HG03025 (cell line): Measurements from ENCODE around the gene HDHD3.
"Not testable (repeated sequence)": the region's sequence is repeated elsewhere in the genome, so short reads cannot be mapped to it uniquely, and the experiment has no call there.

Experiments used
- ATAC-seq: cut with Tn5 transposase; IDR thresholded peaks from one replicate; pipeline ENCODE4 v1.9.1; 2021; ENCODE audit warnings: mild to moderate bottlenecking, moderate library complexity; ENCODE audit not compliant: unreplicated experiment, low FRiP score

Gene HDHD3

DNA sequence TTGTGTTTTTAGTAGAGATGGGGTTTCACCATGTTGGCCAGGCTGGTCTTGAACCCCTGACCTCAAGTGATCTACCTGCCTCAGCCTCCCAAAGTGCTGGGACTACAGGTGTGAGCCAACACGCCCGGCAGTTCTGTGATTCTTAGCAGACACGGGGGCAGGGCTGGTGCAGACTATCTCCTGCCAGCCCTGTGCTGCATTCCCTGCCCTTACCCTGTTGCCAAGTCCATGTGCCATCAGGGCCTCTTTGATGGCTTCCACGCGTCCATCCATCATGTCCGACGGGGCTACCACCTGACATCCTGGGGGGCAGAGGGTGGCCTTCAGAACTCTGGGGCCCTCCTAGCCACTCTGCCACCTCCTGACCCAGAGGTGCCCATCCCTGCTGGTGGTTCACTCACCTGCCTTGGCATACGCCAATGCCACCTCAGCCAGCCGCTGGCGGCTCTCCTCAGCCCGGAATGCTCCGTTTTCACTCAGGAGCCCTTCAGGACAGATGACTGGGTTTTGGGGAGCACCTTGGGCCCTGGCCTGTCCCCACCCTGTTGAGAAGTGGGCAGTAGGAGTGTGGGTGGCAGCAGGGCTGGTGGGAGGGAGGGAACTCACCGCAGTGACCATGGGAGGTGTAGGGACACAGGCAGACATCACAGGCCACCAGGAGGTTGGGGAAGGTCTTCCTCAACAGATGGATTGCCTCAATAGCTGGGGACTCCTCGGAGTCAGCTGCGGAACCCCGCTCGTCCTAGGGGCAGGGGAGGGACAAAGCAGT lies 13.6 kb upstream of the HDHD3 start:
- no peak for ATAC-seq

DNA sequence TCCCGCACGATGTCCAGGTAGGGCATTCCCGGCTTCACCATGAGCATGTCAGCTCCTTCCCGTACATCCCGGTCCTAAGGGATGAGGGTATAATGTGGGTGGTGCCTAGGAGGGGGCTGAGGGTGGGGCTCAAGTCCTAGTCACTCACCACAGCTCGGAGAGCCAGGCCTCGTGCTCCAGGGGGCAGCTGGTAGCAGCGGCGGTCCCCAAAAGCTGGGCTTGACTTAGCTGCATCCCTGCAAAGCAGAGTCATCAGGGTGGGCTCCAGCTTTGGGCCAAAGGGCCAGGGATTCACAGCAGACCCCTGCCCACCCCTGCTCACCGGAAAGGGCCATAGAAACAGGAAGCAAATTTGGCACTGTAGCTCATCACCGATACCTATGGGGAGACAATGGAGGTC lies 12.7 kb upstream of the HDHD3 start:
- no peak for ATAC-seq

DNA sequence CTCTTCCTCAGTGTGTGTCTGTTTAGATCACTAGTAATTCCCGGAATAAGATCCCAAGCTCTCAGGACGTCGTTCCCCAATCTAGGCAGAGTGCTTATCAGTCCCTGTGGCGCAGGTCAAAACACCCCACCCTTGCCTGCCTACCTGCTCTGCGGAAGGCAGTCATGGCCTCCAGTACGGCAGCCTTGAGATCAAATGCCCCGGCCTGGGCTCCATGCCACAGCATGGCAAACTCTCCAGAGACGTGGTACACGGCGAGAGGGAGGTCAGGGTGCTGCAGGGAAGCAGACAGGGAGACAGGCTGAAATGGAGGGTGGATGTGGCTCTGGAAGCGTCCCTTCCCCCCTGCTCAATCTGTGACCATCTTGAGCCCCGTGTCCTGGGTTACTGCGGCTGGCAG lies 12.0 kb upstream of the HDHD3 start:
- ATAC-seq: no peak

DNA sequence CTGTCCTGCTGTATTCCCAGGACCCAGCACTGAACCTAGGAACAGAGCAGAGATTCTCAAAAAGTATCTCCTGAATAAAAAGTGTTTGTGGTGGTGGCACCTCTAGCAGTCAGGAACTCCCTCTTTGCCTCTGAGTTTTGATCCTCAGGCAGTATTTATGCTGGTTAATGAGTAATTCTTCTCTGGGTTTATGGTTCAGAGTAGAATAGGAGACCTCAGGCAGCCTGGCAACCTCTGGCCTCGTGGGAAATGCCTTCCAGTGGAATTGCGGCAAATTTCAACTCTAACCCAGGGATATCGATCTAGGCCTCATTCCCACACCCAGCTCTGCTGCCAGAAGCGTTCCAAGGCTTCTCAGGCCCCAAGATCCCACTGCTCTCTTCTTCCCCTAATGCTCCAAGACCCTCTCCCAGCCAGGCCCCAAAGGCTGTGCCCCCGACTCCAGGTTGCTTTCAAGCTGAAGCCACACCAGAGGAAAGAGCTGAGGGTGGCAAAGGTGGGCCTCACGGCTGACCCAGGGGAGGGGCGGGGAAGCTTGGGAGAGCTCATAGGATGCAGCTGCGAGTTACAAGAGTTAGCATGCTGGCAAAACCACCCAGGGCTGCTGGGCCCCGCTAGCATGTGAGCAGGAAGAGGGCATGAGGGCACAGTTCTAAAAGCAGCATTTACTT lies 10.9 kb upstream of the HDHD3 start:
- no peak for ATAC-seq

DNA sequence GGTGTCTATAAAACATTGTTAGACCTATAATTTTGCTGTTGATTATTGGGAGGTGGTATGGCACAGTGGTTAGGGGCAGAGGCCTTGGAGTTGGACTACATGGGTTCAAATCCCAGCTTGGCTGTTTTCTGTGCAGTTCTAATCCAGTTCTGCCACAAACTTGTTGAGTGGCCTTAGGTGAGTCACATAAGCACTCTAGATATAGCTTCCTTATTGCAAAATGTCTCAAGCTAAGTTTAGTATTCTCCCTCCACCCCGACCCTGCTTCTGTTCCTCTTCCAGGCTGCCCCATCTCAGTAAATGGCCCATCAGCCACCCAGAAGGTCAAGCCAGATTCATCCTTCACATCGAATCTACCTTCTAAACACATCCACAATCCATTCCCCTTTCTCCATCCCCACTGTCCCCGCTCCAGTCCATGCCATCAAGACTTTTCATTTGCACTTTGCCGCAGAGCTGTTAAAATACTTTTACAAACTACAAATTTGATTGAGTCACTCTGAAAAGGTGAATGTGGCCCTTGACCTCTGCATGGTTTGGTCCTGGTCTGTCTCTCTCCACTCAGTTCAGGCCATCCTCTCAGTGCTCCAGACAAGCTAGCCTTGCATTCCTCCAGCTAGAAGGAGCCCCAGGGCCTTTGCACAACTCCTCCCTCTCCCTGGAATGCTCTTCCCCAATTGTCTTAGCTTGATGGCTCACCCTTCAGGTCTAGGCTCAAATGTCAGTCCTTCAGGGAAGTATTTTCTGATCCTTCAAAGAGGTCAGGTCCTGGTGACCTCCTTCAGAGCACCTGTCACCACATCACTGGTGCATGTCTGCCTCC lies 10.0 kb upstream of the HDHD3 start:
- no peak for ATAC-seq

DNA sequence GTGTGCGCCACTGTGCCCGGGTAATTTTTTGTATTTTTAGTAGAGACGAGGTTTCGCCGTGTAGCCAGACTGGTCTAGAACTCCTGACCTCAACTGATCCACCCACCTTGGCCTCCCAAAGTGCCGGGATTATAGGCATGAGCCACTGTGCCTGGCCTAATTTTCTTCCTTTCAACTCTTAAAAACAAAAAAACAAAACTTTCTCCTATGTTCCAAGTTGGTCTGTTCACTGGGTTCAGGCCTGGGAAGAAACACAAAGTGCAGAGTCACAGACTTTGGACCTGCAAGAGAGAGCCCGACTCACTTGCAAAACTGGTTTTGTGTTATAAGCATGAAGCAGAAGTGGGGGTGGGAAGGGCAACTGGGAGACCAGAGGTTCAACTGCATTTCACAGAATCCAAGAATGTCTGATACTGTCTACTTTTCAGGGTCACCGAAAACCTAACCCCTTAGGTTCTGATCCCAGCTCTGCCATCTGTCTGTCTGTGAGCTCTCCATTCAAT lies 5.2 kb upstream of the HDHD3 start:
- no peak for ATAC-seq

DNA sequence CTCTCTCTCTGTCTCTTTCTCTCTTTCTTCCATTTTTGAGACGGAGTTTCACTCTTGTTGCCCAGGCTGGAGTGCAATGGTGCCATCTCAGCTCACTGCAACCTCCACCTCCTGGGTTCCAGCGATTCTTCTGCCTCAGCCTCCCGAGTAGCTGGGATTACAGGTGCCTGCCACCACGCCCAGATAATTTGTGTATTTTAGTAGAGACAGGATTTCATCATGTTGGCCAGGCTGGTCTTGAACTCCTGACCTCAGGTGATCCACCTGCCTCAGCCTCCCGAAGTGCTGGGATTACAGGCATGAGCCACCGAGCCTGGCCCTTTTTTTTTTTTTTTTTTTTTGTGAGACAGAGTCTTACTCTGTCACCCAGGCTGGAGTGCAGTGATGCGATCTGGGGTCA lies 4.7 kb upstream of the HDHD3 start:
- not testable (repeated sequence) for ATAC-seq

DNA sequence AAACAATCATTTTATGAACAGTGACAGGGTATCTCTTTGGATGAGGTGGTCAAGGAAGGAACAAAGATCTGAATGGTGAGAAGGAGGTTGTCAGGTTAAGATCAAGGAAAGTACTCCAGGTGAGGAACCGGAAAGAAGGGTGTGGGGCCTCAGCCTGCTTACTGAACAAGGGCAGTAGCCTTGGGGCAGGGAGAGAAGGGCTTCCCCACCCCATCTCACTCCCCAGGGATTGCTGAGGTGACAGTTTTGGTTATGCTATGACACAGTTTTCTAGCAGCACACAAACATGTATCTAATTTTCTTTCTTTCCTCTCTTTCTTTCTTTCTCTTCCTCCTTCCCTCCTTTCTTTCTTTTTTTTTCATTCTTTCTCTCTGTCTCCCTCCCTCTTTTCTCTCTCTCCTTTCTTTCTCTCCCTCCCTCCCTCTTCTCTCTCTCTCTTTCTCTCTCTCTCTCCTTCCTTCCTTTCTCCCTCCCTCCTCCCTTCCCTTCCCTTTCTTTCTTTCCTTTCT lies 4.1 kb upstream of the HDHD3 start:
- ATAC-seq: no peak

DNA sequence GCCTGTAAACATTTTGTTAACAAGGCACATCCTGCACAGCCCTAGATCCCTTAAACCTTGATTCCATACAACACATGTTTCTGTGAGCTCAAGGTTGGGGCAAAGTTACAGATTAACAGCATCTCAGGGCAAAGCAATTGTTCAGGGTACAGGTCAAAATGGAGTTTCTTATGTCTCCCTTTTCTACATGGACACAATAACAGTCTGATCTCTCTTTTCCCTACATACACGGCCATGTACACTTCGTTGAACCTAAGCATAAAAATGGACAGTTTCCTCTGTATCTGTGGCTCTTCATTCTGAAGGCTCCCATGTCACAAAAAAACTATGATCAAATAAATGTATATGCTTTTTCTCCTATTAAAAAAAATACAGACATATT lies 3.0 kb upstream of the HDHD3 start:
- not testable (repeated sequence) for ATAC-seq

DNA sequence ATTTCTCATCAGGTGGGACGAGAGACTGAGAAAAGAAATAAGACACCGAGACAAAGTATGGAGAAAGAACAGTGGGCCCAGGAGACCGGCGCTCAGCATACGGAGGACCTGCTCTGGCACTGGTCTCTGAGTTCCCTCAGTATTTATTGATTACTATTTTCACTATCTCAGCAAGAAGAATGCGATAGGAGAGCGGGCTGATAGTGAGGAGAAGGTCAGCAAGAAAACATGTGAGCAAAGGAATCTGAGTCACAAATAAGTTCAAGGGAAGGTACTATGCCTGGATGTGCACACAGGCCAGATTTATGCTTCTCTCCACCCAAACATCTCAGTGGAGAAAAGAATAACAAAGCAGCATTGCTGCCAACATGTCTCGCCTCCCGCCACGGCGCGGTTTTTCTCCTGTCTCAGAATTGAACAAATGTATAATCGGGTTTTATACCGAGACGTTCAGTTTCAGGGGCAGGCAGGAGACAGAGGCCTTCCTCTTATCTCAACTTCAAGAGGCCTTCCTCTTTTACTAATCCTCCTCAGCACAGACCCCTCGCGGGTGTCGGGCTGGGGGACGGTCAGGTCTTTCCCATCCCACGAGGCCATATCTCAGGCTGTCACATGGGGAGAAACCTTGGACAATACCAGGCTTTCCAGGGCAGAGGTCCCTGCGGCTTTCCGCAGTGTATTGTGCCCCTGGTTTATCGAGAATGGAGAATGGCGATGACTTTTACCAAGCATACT lies 2.5 kb upstream of the HDHD3 start:
- ATAC-seq: not testable (repeated sequence)

DNA sequence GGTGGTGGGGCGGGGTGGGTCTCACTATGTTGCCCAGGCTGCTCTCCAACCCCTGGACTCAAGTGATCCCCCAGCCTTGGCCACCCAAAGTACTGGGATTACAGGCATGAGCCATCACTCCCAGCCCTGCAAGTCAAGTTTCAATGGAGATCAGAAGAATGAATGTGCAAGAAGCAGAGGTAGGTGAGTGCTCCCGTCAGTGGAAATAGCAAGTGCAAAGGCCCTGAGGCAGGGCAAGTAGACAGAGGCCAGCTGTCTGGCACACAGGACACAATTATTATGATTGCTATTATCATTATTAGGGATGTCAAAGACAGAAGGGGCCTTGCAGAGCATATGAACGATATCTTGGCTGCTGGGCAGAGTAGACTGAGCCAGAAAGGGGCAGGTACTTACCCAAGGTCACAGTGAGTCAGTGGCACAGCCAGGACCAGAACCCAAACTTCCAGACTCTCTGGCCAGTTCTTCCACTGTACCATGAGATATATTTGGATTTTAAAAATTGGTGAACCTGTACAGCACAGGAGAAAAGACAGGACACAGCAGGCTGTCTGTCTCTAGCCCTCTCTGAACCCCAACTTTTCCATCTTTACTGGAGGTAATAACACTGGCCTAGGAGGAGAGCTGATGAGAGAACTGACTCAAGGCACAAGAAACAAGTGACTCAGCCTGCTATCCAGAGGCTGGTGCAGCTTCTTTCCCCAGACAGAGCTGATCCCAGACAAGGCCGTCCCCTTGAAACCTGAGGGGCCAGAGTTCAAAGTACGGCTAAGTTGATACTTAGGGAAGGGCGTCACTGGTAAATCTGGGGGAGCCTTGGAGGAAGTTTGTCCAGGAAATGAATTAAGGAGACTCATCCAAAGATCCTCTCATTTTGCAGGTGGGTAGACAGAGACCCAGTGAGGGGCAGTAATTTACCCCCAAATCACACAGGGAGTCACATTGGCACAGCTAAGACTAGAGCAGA lies 1.4 kb downstream of the HDHD3 start:
- no peak for ATAC-seq

DNA sequence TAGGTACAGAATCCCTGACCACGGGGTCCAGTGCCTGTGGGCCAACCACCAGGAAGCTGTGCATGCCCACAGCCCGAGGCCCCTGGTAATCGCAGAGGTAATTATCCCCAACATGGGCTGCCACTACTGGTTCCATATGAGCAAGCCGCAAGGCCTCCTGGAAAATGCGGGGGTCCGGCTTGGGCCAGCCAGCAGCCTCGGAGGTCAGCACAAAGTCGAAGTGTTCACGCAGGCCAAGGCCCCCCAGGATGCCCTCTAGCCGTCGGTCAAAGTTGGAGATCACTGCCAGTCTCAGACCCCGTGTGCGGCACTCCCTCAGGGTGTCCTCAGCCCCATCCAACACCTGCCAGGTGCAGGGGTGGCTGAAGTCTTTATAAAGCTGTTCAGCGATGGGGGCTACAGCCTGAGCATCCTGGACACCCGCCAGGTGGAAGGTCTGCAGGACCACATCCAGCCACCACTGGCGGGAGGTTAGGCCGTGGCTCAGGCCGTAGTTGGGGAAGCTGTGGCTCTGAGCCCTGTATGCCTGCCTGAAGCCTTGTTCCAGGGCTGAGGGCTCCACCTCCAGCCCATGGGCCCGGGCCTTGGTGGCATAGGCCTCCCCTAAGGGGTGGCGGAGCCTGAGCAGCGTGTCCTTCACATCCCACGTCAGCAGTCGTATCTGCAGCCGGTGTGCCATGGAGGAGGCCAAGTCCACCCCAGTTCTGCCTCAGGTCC lies 3.0 kb downstream of the HDHD3 start:
- no peak for ATAC-seq

DNA sequence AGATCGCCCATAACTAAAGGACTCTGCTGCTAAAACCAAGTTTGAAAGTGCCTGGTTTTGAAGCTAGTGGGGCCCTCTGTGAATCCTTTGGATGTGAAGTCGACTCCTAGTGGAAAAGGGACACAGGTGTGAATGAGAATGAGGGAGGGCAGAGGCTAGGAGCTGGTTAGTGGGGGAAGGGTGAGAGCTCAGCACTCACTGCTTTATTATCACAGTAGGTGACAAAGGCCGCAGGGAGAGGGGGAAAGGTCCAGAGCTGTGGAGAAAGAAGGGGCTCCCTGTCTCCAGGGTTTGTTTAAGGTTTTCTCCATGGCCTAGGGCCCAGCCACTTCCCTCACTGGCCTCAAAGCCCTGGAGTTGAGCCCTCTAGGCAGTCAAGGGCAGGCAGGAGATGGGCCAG lies 3.5 kb downstream of the HDHD3 start:
- no peak for ATAC-seq

DNA sequence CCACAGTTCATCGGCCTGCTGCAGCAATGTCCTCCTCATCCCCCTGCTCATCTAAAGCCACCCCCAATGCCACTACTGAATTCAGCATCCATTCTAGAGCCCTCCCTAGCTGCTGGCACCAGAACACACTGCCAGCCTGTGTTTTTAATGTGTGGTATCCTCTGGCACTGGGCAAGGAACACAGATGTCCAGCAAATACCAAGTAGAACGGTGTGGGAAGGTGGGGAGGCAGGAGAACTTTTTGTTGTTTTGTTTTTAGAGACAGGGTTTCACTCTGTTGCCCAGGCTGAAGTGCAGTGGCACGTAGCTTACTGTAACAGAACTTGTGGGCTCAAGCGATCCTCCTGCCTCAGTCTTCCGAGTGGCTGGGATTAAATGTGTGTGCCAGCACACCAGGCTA lies 4.7 kb downstream of the HDHD3 start:
- no peak for ATAC-seq

DNA sequence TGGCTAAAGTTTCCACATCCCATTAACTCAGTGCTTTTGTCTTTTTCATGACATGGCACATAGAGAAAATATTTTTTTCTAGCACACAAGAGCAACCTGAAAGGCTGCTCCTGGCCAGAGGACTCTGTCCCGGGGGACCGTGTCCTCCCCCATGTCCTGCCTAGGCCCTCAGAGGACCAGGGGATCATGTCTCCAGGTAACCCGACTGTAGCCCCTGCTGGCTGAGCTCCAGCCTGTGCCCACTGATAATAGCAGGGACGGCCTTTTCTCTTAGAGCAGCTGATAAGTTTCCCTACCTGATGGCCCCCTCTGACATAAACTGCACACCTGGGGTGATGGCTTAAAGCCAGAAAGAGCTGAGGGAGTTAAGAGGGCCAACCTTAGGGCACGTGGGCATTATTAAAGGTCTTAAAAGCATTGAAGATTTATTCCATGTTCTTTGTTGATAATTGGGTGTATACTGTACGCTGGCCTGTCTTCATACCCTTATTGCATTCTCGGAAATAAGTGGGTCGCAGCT lies 5.9 kb downstream of the HDHD3 start:
- no peak for ATAC-seq

DNA sequence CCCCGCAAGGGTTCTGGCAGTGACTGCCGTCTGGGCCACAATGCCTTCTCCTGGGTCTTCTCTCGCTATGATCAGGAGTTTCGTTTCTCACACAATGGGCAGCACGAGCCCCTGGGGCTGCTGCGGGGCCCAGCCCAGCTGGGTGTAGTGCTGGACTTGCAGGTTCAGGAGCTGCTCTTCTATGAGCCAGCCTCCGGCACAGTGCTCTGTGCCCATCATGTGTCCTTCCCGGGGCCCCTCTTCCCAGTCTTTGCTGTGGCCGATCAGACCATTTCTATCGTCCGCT lies 7.0 kb downstream of the HDHD3 start:
- no peak for ATAC-seq

DNA sequence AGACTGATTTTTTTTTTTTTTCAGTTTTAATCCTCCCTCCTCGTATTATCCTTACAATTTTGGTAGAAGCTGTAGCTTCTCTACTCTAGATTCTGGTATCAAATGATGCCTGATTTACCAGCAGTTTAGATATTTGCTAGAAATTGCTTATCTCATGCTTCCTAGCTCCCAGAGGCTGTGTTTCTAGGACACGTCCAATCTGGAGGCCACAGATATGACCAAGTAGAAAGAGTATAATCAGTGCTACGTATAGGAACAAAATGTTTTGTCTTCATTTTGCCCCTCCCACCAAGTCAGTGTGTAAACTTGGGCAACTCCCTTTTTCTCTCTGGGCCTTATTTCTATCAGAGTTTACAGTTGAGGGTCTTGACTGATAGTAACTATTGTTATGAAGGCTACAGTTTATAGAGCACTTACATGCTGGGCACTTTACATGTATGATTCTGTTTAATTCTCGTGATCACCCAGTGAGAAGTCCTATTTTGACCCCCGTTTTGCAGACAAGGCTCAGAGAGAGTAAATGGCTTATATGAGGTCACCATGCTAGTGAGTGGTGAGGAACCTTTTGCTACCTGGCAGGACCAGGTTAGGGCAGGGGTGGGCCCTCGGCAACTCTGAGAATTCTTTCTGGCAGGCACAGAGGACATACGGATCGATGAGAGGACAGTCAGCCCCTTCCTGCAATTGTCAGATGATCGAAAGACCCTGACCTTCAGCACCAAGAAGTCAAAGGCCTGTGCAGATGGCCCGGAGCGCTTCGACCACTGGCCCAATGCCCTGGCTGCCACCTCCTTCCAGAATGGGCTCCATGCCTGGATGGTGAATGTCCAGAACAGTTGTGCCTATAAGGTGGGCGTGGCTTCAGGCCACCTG lies 7.6 kb downstream of the HDHD3 start:
- ATAC-seq: no peak
